GM15510 (cell line): Measurements from ENCODE around the gene TTC34.

Source experiments
- POLR2A ChIP-seq: IDR thresholded peaks from 3 replicates; pipeline ENCODE4 v1.6.1; 2011; ENCODE audit warnings: borderline replicate concordance; ENCODE audit not compliant: insufficient read length; ENCODE audit errors: extremely low read depth

The TTC34 gene

GRCh38 chr1:2643414-2644077 is 157.9 kb downstream of the TTC34 start:
- TF ChIP-seq POLR2A: no peak

GRCh38 chr1:2642560-2643413 is 158.7 kb downstream of the TTC34 start:
- TF ChIP-seq POLR2A: peak; percentile 83

- TF ChIP-seq POLR2A: no peak
Observed at GRCh38 chr1:2642131-2642559, 159.3 kb downstream of the TTC34 start.

- no peak for TF ChIP-seq POLR2A
Observed at GRCh38 chr1:2641381-2642130, 159.9 kb downstream of the TTC34 start.

GRCh38 chr1:2640626-2641025 is 160.9 kb downstream of the TTC34 start:
- TF ChIP-seq POLR2A: no peak

GRCh38 chr1:2639607-2640521 is 161.6 kb downstream of the TTC34 start:
- no peak for TF ChIP-seq POLR2A

- no peak for TF ChIP-seq POLR2A
Observed at GRCh38 chr1:2639203-2639602, 162.3 kb downstream of the TTC34 start.

GRCh38 chr1:2638466-2639115 is 162.9 kb downstream of the TTC34 start:
- TF ChIP-seq POLR2A: no peak

GRCh38 chr1:2637442-2638145 is 163.9 kb downstream of the TTC34 start:
- TF ChIP-seq POLR2A: no peak

GRCh38 chr1:2636733-2637132 is 164.8 kb downstream of the TTC34 start:
- no peak for TF ChIP-seq POLR2A

GRCh38 chr1:2635361-2636010 is 166.0 kb downstream of the TTC34 start:
- no peak for TF ChIP-seq POLR2A

- no peak for TF ChIP-seq POLR2A
Observed at GRCh38 chr1:2633936-2634491, 167.5 kb downstream of the TTC34 start.
